GM10266 (cell line): Measurements from ENCODE around the gene GRIA4.

Experiments
- DNase-seq: peaks from one replicate; pipeline ENCODE4 v3.0.0; 2012; ENCODE audit errors: extremely low spot score
- CTCF ChIP-seq: IDR thresholded peaks from 2 replicates; pipeline ENCODE4 v1.5.1; 2012; ENCODE audit warnings: mild to moderate bottlenecking, low read depth; ENCODE audit not compliant: control insufficient read depth, insufficient read depth; ENCODE audit errors: missing control alignments

The GRIA4 gene

GRCh38 chr11:105856954-105857353 lies 247.1 kb downstream of the GRIA4 start:
- TF ChIP-seq CTCF = no peak
- no peak for DNase-seq

- DNase-seq = no peak
These were observed 247.9 kb downstream of the GRIA4 start for GRCh38 chr11:105857728-105858127.

GRCh38 chr11:105858841-105859240 lies 249.0 kb downstream of the GRIA4 start:
- no peak for DNase-seq
- TF ChIP-seq CTCF = no peak

More at GRCh38 chr11:105857728-105858127, 247.9 kb downstream of the GRIA4 start:
- no peak for TF ChIP-seq CTCF

GRCh38 chr11:105860105-105860504 lies 250.2 kb downstream of the GRIA4 start:
- no peak for TF ChIP-seq CTCF
- DNase-seq = no peak

- DNase-seq = no peak
- no peak for TF ChIP-seq CTCF
These were observed 251.4 kb downstream of the GRIA4 start for GRCh38 chr11:105861225-105861624.

- peak; percentile 60 for TF ChIP-seq CTCF
- DNase-seq = peak; percentile 15
These were observed 253.0 kb downstream of the GRIA4 start for GRCh38 chr11:105862736-105863367.

GRCh38 chr11:105863523-105863922 lies 253.7 kb downstream of the GRIA4 start:
- no peak for TF ChIP-seq CTCF
- no peak for DNase-seq
